Erythroblast (primary cell): ENCODE measurements around the gene ACTN1.

Experiments used
- GATA1 ChIP-seq: IDR thresholded peaks from 2 replicates; pipeline ENCODE4 v1.6.1; 2011; ENCODE audit warnings: low read depth, mild to moderate bottlenecking, control low read depth, low read length, moderate library complexity
- POLR2A ChIP-seq: IDR thresholded peaks from 2 replicates; pipeline ENCODE4 v1.6.1; 2011; ENCODE audit warnings: mild to moderate bottlenecking, low read length

- TF ChIP-seq POLR2A (no peak), GATA1 (no peak)
These were observed 39.0 kb downstream of the ACTN1 start for GRCh38 chr14:68939893-68940613.
